Measurements from ENCODE around the gene OR6X1. TPM values are rescaled to one million over a fixed set of nuclear protein-coding genes. Genes with fewer than 3 reads are reported as not detected.

The OR6X1 gene
- total RNA-seq, 1 donor from 2014 or later, result not detected

DNA sequence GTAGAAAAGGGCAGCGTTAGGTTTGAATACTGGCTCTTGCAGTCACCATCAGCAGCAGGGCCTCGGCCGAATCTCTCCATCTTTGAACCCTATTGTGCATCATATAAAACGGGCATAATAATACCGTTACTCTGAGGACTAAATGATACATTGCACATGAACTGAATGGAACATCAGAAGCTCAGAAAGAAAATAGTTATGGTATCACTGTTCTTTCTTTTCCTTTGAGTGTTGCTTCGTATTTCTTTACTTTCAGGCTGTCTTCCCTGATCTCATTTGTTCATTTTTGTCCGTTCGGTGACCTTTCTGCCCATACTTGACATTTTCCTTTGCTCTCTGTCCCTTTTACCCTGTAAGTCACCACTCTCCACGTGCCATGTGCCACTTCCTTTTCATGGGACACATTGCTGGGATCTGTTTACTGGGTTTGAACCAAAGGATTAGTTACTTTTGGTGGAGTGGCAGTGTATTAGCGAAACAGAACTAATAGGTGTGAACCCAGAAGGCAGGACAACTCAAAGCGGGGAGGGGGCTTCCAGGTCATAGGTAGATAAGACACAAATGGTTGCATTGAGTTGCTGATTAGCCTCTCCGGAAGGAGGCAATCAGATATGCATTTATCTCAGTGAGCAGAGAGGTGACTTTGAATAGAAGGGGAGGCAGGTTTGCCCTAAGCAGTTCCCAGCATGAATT is 12.1 kb downstream of the OR6X1 start:
- Mint-ChIP-seq H3K4me3 (peak overlapping the region; percentile 91), H3K36me3 (peaks cover 18% of the 10 kb centered on the region), H3K27me3 (no peaks in the 10 kb centered on the region), H3K9me3 (no peaks in the 10 kb centered on the region), H3K27ac (peak overlapping the region; percentile 78), H3K4me1 (ENCODE audit: unreplicated experiment) (peaks cover 7% of the 10 kb centered on the region)
- no peak for DNase-seq (ENCODE audit: extremely low spot score, unreplicated experiment)
- TF ChIP-seq, protein P1, sequence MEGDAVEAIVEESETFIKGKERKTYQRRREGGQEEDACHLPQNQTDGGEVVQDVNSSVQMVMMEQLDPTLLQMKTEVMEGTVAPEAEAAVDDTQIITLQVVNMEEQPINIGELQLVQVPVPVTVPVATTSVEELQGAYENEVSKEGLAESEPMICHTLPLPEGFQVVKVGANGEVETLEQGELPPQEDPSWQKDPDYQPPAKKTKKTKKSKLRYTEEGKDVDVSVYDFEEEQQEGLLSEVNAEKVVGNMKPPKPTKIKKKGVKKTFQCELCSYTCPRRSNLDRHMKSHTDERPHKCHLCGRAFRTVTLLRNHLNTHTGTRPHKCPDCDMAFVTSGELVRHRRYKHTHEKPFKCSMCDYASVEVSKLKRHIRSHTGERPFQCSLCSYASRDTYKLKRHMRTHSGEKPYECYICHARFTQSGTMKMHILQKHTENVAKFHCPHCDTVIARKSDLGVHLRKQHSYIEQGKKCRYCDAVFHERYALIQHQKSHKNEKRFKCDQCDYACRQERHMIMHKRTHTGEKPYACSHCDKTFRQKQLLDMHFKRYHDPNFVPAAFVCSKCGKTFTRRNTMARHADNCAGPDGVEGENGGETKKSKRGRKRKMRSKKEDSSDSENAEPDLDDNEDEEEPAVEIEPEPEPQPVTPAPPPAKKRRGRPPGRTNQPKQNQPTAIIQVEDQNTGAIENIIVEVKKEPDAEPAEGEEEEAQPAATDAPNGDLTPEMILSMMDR (conservative IDR thresholded peaks at IDR 0.05), result no peak

DNA sequence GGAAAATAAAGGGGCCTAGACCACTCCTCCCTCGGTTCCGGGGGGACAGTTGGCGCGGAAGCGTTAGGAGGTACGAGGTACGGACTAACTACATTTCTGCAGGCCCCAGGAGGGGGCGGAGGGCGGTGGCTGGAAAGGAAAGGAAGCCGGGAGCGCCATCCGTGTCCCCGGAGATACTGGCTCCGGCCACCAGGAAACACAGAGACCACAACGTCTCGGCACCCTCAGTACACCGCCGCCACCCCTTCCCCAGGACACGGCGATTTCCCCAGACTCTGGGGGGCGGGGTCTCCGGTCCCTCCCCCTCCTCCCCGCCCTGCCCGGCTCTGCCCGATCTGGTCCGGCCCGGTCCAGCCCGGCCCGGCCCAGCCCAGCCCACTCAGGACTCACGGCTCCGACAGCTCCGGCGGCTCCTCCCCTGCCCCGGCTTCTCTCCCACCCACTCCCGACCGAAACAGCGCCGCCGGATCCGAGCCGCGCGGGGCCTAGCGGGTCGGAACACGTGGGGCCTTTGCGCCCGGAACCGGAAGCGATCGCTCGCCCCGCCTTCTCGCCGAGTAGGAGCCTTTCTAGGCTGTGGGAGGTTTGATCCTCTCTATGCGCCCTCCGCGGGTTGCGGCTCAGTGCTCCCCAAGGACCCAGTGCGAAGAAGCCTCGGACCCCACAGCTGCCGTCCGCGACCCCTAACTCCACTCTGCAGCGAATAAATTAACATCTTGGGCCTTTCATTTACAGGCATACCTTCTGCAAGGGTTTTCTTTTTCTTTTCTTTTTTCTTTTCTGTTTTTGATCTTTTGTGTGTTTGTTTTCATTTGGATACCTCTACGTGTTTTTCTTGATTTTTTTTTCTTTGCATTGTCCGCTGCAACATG is 12.9 kb downstream of the OR6X1 start, which contains the start of gene ZNF202:
Gene ZNF202, minus strand, starts transcription at position 502 of the 872 bp plus-strand sequence. CDS start 10,772 bp downstream, outside the sequence.
- TF ChIP-seq, protein P1 (conservative IDR thresholded peaks at IDR 0.05), result peak; percentile 69
- H3K4me1 Mint-ChIP-seq (ENCODE audit: unreplicated experiment), result peaks cover 7% of the 10 kb centered on the region
- peak within 1 kb of the TSS; percentile 91 for H3K4me3 Mint-ChIP-seq
- H3K9me3 Mint-ChIP-seq, result no peaks in the 10 kb centered on the region
- H3K36me3 Mint-ChIP-seq, result peaks cover 22% of the 10 kb centered on the region
- H3K27me3 Mint-ChIP-seq, result no peaks in the 10 kb centered on the region
- H3K27ac Mint-ChIP-seq, result peak within 1 kb of the TSS; percentile 82
- DNase-seq (ENCODE audit: extremely low spot score, unreplicated experiment), result peak; percentile 92

- TF ChIP-seq, protein P1 (conservative IDR thresholded peaks at IDR 0.05), result no peak
- no peaks in the 10 kb centered on the region for H3K9me3 Mint-ChIP-seq
- H3K27ac Mint-ChIP-seq, result peak overlapping the region; percentile 82
- H3K36me3 Mint-ChIP-seq, result peaks cover 22% of the 10 kb centered on the region
- H3K4me3 Mint-ChIP-seq, result peak overlapping the region; percentile 91
- DNase-seq (ENCODE audit: extremely low spot score, unreplicated experiment), result no peak
- peaks cover 7% of the 10 kb centered on the region for H3K4me1 Mint-ChIP-seq (ENCODE audit: unreplicated experiment)
- H3K27me3 Mint-ChIP-seq, result no peaks in the 10 kb centered on the region
Observed at GRCh38 chr11:123740787-123741158, 13.5 kb downstream of the OR6X1 start.

DNA sequence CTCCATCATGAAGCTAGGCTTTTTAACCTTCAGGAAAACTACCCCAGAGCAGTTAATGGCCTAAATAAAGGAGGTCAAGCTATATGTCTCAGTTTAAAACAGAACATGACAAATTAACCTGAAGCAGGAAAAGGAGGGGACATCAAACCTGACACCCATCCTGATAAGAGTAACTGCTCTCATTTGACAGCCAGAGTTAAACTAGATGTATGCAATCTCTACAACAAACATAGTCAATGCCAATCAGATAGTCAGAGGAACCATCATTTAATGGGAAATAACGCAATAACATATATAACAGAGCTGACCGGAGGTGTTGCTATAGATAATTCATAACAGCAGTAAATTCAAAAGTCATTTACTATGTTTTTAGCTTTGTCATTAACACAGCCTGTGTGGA is 15.9 kb downstream of the OR6X1 start:
- no peak for DNase-seq (ENCODE audit: extremely low spot score, unreplicated experiment)
- Mint-ChIP-seq H3K4me1 (ENCODE audit: unreplicated experiment) (peaks cover 7% of the 10 kb centered on the region), H3K36me3 (peaks cover 27% of the 10 kb centered on the region), H3K9me3 (no peaks in the 10 kb centered on the region), H3K4me3 (no peak overlapping the region), H3K27ac (no peak overlapping the region), H3K27me3 (no peaks in the 10 kb centered on the region)
- TF ChIP-seq, protein P1 (conservative IDR thresholded peaks at IDR 0.05), result no peak

DNA sequence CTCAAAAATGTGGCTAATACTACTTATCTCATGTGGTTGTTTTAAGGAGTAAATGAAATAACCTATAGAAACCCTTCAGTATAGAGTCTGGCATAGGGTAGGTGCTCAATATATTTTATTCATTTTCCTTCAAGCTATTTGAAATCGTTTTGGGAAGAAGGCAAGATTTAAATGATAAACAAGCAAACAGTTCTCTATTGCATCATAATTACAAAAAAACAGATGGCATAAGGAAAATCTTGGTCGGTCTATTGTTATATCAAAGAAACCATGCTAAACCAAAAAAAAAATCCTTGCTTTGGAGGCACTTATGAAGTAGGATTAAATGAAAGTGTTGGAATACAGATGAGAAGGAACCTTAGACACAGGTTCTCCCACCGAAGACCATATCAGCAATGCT is 17.5 kb downstream of the OR6X1 start:
- DNase-seq (ENCODE audit: extremely low spot score, unreplicated experiment), result no peak
- TF ChIP-seq, protein P1 (conservative IDR thresholded peaks at IDR 0.05), result no peak
- Mint-ChIP-seq H3K4me1 (ENCODE audit: unreplicated experiment) (no peaks in the 10 kb centered on the region), H3K4me3 (no peak overlapping the region), H3K27me3 (no peaks in the 10 kb centered on the region), H3K36me3 (peaks cover 27% of the 10 kb centered on the region), H3K9me3 (no peaks in the 10 kb centered on the region), H3K27ac (no peak overlapping the region)
